ENCODE results near the gene RNF220. TPM values are rescaled to one million over a fixed set of nuclear protein-coding genes. Genes with fewer than 3 reads are reported as not detected.

The RNF220 gene
- total and polyA plus RNA-seq, 2 of the 4 experiments (the other 2 are of a cell fraction): 71.8 to 77.1 TPM

- Histone ChIP-seq H2AFZ (replicated peaks; ENCODE audit: low read length, poor library complexity) (no peak overlapping the region), H3K9ac (ENCODE audit: low read depth, low read length) (no peak overlapping the region), H4K20me1 (ENCODE audit: insufficient read depth, low read length) (no peaks in the 10 kb centered on the region), H3K36me3 (ENCODE audit: control insufficient read depth, insufficient read depth, low read length) (no peaks in the 10 kb centered on the region), H3K27ac (ENCODE audit: insufficient read depth, low read length) (no peak overlapping the region), H3K9me1 (ENCODE audit: insufficient read depth, low read length) (no peaks in the 10 kb centered on the region), H2BK15ac (ENCODE audit: low read depth, low read length) (no peak overlapping the region), H2AK9ac (replicated peaks; ENCODE audit: low read depth, low read length, poor library complexity) (no peak overlapping the region), H3K4me2 (ENCODE audit: low read depth, low read length) (no peak overlapping the region), H4K5ac (ENCODE audit: low read depth, low read length) (no peak overlapping the region), H3K23ac (ENCODE audit: low read depth, low read length) (no peak overlapping the region), H4K8ac (ENCODE audit: low read depth in 2 of 2, low read length in 2 of 2) (no peak overlapping the region), H3K14ac (replicated peaks; ENCODE audit: low read depth, low read length) (no peak overlapping the region), H3K4ac (ENCODE audit: low read depth, low read length) (no peak overlapping the region), H3K79me1 (ENCODE audit: low read depth in 1 of 2, low read length in 2 of 2) (no peaks in the 10 kb centered on the region), H2BK20ac (ENCODE audit: low read depth, low read length) (no peak overlapping the region), H3K4me3 (ENCODE audit: insufficient read depth, low read depth, low read length) (no peak overlapping the region), H3K56ac (ENCODE audit: extremely low read depth, insufficient read depth, low read length) (no peak overlapping the region), H3K18ac (ENCODE audit: low read depth, low read length) (no peak overlapping the region), H3K27me3 (ENCODE audit: control insufficient read depth, insufficient read depth, low read length) (peaks cover 56% of the 10 kb centered on the region), H4K91ac (ENCODE audit: insufficient read depth, low read depth, low read length) (no peak overlapping the region), H2BK120ac (ENCODE audit: low read depth, low read length) (no peak overlapping the region), H2AK5ac (ENCODE audit: low read depth, low read length) (no peak overlapping the region), H3K4me1 (ENCODE audit: control insufficient read depth, insufficient read depth, low read length) (no peaks in the 10 kb centered on the region), H2BK5ac (ENCODE audit: low read depth, low read length, poor library complexity, severe bottlenecking) (no peak overlapping the region), H3K9me3 (ENCODE audit: control insufficient read depth, insufficient read depth, low read length) (no peaks in the 10 kb centered on the region)
- intact Hi-C loops (cut with micrococcal nuclease): no loop called here
- TF ChIP-seq, protein P1, sequence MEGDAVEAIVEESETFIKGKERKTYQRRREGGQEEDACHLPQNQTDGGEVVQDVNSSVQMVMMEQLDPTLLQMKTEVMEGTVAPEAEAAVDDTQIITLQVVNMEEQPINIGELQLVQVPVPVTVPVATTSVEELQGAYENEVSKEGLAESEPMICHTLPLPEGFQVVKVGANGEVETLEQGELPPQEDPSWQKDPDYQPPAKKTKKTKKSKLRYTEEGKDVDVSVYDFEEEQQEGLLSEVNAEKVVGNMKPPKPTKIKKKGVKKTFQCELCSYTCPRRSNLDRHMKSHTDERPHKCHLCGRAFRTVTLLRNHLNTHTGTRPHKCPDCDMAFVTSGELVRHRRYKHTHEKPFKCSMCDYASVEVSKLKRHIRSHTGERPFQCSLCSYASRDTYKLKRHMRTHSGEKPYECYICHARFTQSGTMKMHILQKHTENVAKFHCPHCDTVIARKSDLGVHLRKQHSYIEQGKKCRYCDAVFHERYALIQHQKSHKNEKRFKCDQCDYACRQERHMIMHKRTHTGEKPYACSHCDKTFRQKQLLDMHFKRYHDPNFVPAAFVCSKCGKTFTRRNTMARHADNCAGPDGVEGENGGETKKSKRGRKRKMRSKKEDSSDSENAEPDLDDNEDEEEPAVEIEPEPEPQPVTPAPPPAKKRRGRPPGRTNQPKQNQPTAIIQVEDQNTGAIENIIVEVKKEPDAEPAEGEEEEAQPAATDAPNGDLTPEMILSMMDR (conservative IDR thresholded peaks at IDR 0.05; ENCODE audit: low read depth, low read length): no peak
- TF ChIP-seq CHD1 (IDR thresholded peaks at IDR 0.05; ENCODE audit: low read depth, low read length) (no peak), MAZ (IDR thresholded peaks at IDR 0.05; ENCODE audit: borderline replicate concordance, low read depth, low read length) (no peak), RCOR1 (IDR thresholded peaks at IDR 0.05; ENCODE audit: insufficient replicate concordance, low read length) (no peak), MXI1 (IDR thresholded peaks at IDR 0.05; ENCODE audit: borderline replicate concordance, low read depth, low read length) (no peak), FOS (IDR thresholded peaks at IDR 0.05; ENCODE audit: low read depth, low read length) (no peak), NFE2L2 (IDR thresholded peaks at IDR 0.05; ENCODE audit: low read depth, low read length) (no peak), RFX5 (IDR thresholded peaks at IDR 0.05; ENCODE audit: low read depth, low read length) (no peak), ELK1 (IDR thresholded peaks at IDR 0.05; ENCODE audit: borderline replicate concordance, low read depth, low read length) (no peak), RAD21 (IDR thresholded peaks at IDR 0.05; ENCODE audit: low read length) (no peak), BHLHE40 (IDR thresholded peaks at IDR 0.05; ENCODE audit: low read depth, low read length) (no peak), SMC3 (IDR thresholded peaks at IDR 0.05; ENCODE audit: low read depth, low read length) (no peak), CEBPB (IDR thresholded peaks at IDR 0.05; ENCODE audit: low read depth, low read length) (no peak), MAFK (IDR thresholded peaks at IDR 0.05; ENCODE audit: low read depth, low read length) (no peak), POLR2A (IDR thresholded peaks at IDR 0.05; ENCODE audit: low read depth, low read length) (no peak)
- TF ChIP-seq, protein P2, sequence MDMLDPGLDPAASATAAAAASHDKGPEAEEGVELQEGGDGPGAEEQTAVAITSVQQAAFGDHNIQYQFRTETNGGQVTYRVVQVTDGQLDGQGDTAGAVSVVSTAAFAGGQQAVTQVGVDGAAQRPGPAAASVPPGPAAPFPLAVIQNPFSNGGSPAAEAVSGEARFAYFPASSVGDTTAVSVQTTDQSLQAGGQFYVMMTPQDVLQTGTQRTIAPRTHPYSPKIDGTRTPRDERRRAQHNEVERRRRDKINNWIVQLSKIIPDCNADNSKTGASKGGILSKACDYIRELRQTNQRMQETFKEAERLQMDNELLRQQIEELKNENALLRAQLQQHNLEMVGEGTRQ (IDR thresholded peaks at IDR 0.05; ENCODE audit: low read depth, low read length): no peak
- BruUV-seq (replicated peaks): no TSS peak
- ChIA-PET CTCF (no interaction called here), POLR2A (ENCODE audit: unreplicated experiment) (no interaction called here)
- ATAC-seq (ENCODE audit: low read depth): no peak
- in situ Hi-C loops (cut with MboI; ENCODE audit: low sequenced_read_pairs): no loop called here
- dilution Hi-C loops (cut with HindIII; ENCODE audit: low sequenced_read_pairs, unreplicated experiment): no loop called here
- no peak for DNase-seq
- 69% methylated on average over 8 of the region's 8 CpGs; no CpG with 5 or more reads in 1 of the 2 experiments for WGBS, 2 experiments (ENCODE audit: extremely low coverage in 2 of 2, insufficient read length in 1 of 2)
These were observed 142.8 kb downstream of the RNF220 start for GRCh38 chr1:44547837-44548236.
